H1 (cell line): Measurements from ENCODE around the gene CTNND2. TPM values are rescaled to one million over a fixed set of nuclear protein-coding genes. Genes with fewer than 3 reads are reported as not detected.

Experiments used
- ASH2L ChIP-seq: fragments of 200-600, 300-600 bp; sonication (generic); IDR thresholded peaks from one replicate; pipeline ENCODE4 v1.7.1; 2017; ENCODE audit warnings: low read length
- BRCA1 ChIP-seq: IDR thresholded peaks from 2 replicates; pipeline ENCODE4 v1.6.1; 2012; ENCODE audit warnings: low read depth, low read length, improper control_type of control experiment
- CHD7 ChIP-seq: fragments of 300-600 bp; sonication (generic); IDR thresholded peaks from 2 replicates; pipeline ENCODE4 v1.7.1; 2012; ENCODE audit warnings: low read length, moderate library complexity, mild to moderate bottlenecking, inconsistent platforms; ENCODE audit not compliant: insufficient replicate concordance
- CREB1 ChIP-seq: IDR thresholded peaks from 2 replicates; pipeline ENCODE4 v1.6.1; 2012; ENCODE audit warnings: inconsistent platforms
- RXRA ChIP-seq: IDR thresholded peaks from 2 replicates; pipeline ENCODE4 v1.6.1; 2011; ENCODE audit warnings: low read depth, mild to moderate bottlenecking, low read length, moderate library complexity; ENCODE audit not compliant: insufficient read depth
- SRF ChIP-seq: IDR thresholded peaks from 2 replicates; pipeline ENCODE4 v1.6.1; 2011; ENCODE audit warnings: mild to moderate bottlenecking, low read depth, low read length, moderate library complexity
- polyA plus RNA-seq, 7 experiments: library from polyadenylated mRNA; depleted of rRNA in 3 of 7; stranded (reverse) in 5 of 7; unstranded in 2 of 7; fragments of >200 nt in 5 of 7; fragments of 200-250 nt in 2 of 7; gene quantifications; 1 replicate in 5 of 7; 2 replicates in 1 of 7; 4 replicates in 1 of 7; pipeline versions ENCODE4 v1.2.1 to v1.2.3, GENCODE V29; 2011 to 2013; ENCODE audit warnings: missing spikeins in 2 of 7, mixed read lengths in 2 of 7
- total RNA-seq: library from RNA; stranded (reverse); fragmentation: NEBNext Ultra II Directional; extraction: Animal tissue kit (Norgen Biotek cat#: 25700); gene quantifications from 2 replicates; pipeline ENCODE4 v1.2.1, GENCODE V29; 2021

Gene CTNND2
- total and polyA plus RNA-seq, 2 of the 8 experiments (the other 6 are each of a cell fraction or from before 2014, with no cell fraction given): 7.4 to 14.2 TPM

- TF ChIP-seq CHD7: no peak
- TF ChIP-seq SRF: no peak
- TF ChIP-seq BRCA1: no peak
- no peak for TF ChIP-seq CREB1
- no peak for TF ChIP-seq ASH2L
- no peak for TF ChIP-seq RXRA
Measured at GRCh38 chr5:11420969-11421368, 483.3 kb downstream of the CTNND2 start (continued).
